ENCODE results near the gene CTIF.
A peak's percentile ranks its signal among the peaks of the same experiment; 100 is the strongest.

The CTIF gene

DNA sequence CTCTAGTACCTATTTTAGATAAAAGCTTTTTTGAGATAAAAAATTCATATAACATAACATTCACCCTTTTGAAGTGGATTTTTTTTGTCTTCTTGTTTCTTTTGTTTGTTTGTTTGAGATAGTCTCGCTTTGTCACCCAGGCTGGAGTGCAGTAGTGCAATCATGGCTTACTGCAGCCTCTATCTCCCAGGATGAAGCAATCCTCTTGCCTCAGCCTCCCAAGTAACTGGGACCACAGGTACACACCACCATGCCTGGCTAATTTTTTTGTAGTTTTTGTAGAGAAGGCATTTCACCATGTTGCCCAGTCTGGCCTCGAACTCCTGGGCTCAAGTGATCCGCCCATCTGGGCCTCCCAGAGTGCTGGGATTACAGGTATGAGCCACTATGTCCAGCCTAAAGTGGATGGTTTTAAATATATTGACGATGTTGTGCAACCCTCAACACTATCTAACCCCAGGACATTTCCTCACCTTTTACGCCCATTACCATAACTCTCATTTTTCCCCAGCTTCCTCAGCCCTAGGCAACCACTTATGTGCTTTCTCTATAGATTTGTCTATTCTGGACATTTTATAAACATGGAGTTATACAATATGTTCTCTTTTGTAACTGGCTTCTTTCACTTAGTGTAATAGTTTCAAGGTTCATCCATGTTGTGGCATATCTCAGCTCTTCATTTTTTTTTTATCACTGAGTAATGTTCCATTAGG is 38.8 kb downstream of the CTIF start:
- no peak for DNase-seq

DNA sequence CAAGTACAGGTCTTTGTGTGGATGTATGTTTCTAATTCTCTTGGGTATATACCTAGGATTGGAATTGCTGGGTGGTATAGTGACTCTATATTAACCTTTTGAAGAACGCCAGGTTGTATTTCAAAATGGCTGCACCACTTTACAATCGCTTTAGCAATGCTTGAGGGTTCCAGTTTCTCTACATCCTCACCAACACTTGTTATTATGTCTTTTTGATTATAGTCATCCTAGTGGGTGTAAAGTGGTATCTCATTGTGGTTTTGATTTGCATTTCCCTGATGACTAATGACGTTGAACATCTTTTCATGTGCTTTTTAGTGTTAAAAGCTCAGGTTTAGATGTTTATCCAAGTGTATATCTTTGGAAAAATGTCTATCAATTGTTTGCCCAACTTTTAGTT is 39.5 kb downstream of the CTIF start:
- DNase-seq: no peak

DNA sequence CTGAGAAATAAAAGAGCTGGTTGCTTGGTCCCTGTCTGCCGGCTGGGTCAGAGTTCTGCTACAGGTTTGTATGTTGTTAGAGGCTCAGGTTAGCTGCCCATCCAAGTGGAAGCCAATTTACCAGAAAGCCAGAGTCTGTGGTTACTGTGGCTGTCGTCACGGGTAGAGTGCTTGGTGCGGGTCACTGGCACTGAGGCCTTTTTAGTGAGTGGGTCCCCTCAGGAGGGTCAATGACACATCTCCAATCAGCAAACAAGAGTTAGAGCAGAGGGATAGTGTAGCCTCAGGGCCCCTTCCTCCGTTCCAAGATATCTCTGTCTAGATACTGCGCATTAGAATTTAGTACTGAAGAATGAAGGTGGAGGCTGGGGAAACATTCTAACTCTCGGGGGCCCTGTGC is 41.2 kb downstream of the CTIF start:
- no peak for DNase-seq

DNA sequence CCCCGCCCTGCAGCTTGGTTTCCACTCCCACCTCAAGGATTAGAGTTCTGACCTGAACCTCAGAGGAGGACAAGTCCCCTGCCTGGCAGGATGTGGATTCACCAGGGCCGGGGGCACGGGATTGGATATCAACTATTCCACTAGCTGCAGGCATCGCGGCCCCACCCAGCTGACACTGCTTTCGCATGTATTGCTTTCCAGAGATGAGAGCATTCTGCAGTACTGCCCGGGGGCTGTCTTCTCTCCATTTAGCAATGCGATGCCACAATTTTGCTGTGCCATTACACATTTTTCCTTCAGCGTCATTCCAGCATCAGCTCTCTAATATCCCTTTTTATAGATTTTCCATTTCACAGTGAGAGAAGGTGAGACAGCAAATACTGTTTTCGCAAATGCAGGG is 42.0 kb downstream of the CTIF start:
- no peak for DNase-seq

DNA sequence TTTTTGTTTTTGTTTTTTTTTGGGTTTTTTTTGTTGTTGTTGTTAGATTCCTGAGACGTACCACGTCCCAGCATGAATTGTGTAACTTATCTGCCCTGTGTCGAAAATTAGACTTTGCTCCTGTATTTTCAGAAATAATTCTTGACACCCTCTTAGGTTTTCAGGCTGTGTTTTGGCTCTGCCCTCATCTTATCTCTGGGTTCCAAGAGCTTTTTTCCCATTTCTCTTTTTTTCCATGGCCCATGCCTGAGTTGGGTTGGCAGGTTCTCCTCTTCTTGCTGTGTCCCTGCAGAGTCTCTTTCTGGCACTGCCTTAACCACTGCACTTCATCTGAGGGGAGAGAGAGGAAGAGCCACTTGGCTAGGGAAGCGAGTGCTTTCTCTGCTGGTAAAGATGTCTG is 42.4 kb downstream of the CTIF start:
- no peak for DNase-seq

DNA sequence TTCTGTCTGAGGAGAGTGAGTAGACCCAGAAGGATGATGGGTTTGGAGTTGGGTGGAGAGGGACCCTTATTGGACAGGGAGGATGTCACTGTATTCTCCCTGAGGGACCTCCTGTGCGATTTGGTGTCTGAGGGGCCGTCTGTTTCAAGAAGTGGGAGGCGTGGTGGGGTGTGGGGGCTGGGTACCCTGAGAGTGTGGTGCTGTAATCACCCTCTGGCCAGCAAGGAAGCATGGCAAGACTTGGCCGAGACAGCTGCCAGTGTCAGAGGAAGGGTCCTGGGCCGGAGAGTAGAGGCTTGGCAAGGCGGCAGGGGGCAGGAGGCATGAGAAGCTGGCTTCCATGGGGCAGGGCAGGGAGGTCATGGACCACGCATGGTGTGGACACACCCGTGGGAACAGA is 43.1 kb downstream of the CTIF start:
- DNase-seq: no peak

DNA sequence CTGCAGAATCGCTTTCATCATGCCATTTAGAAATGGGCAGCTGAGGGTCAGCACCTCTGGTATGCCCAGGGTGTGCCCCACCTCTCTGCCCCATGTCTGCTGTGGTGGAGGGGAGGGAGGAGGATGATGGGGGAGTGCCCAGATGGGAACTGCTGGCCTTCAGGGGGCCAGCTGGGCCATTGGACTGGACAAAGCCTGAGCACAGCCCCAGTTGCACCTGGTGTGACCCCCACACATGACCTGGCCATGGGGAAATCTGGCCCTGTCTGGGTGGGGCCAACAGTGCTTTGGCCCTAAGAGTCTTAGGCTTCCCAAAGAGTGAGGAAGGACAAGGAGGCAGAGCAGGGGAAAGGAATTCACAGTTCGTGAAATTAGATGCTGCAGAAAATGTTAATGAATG is 44.1 kb downstream of the CTIF start:
- no peak for DNase-seq

DNA sequence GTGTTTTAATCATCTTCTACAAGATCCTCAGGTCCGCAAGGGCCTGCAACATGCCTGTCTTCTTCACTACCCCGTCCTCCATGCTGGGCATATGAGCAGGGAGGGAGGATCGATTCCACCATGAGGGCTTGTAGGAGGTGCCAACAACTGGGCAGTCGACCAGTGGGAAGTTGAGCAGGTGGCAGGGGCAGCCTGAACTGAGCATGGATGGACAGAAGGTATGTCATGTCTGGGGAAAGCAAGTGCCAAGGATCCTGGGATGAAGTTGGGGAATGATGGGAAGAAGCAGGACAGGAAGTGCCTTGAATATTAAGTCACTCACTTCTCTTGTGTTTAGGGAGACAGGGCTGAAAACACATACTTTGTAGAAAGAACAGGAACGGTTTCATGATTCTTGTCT is 44.7 kb downstream of the CTIF start:
- no peak for DNase-seq

DNA sequence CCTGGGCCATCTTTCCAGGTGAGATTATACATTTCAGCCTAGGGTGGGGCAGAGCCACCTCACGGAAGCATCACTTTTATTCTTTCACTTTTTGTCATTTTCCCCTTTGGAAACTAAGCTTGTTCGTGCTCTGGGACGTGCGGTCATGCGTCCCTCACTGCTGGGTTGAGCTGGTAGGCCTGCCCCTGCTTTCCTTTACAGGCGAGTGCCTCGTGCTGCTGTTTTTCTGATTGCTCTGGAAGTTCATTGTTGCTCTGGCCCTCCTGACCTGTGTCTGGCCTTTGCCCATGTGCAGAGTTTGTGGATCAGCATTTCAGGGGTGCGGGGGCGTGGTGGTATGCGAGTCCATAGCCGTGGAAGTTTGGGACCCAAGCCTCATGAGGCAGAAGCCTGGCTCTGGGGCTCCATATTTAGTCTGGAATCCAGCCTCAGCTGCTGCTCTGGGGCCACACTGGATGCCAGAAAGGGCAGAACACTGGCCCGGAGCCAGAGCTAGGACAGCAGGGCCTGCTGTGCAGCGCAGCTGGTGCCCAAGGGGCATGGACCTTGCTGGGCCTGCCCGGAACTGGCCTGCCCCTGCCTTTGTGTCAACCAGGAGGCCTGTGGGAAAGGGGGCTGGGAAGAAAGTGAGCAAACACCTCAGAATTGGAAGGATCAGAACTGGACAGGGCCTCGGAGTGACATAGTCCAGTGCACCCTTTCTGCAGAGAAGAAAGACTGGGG is 51.1 kb downstream of the CTIF start:
- DNase-seq: no peak

DNA sequence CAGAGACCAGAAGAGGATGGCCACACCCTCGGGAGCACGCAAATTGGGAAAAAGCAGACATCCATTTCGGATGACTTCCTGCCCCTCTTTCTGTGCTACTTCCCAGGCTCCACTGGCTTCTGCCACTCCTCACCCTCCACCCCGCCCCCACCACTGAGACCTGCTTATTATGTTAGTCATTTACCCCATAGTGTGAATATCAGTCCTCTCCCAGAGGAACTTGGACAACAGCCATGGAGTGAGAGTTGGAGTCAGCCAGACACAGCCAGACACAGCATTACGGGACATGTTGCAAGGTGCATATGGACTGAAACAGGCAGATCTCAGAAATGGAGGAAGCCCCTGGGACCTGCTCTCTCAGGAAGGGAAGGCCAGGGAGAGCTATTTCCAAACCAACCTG is 51.8 kb downstream of the CTIF start:
- peak; percentile 96 for DNase-seq

DNA sequence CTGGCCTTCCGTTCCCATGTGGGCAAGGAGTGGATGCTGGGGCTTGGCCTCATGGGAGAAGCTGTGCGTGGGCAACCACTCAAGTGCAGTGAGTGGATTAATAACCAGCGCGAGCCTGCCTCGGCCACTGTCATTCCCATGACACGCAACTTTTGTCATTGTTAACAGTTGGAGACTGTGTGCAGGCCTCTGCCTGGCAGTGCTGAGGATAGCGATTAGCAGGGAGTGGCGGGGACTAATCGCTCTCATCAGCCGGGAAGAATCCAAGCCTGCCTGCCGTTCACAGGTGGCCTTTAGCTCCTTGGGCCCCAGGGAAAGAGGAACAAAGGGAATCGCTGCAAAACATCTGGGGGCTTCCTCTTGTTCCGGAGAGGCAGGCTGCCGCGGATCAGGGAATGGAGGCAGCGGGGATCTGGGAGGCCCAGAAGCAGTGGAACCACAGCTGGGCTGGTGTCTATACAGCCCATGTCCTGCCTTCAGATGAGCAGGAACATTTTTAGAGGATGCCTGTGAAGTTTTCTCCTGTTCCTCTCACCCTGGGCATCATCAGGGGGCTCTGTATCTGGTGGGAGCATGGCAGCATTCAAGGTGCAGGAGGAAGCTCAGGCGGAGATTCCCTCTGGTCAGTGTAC is 53.8 kb downstream of the CTIF start:
- DNase-seq: no peak

DNA sequence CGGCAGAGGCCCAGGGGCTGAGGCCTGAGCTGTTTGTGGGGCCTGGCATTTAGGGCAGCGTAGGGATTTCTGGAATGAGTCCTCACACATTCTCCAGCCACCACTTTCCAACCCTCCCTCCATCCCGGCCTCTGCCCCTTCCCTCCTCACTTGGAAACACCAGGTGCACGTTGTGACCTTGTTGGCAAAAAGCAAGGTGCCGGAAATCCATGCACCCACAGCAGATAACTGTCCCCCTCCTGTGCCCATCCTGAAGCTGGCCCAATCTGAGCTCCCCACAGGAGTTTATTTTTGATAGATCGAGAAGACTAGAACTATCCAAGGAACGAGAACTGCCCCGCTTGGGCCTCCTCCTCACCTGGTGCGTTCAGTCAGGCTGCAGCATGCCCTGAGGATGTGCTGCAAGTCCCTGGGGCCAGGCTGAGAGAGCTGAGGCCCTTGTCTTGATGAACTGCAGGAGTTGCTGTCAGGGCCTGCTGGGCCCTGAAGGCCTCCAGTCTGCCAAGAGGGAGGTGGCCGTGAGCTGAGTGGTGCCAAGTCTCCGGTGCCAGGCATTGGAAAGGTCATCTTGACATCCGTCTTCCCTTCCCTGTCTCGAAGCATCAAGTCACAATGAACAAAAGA is 55.8 kb downstream of the CTIF start:
- DNase-seq: no peak

DNA sequence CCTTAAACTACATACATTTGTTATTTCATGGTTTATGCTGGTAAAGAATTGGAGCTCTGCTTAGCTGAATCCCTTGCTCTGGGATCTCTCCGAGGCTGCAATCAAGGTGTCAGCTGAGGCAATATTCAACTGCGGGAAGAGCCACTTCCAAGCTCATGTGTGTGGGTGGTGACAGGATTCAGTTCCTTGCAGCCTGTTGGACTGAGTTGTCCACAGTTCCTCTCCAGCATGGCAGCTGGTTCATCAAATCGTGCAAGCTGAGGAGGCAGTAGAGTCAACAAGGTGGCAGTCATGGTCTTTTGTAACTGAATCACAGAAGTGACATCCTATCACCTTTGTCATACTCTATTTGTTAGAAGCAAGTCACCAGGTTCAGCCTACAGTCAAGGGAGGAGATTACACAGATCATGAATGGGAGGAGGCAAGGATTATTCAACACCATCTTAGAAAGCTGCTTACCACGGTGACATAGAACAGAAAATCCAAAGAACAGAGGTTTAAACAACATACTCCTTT is 56.9 kb downstream of the CTIF start:
- DNase-seq: no peak

DNA sequence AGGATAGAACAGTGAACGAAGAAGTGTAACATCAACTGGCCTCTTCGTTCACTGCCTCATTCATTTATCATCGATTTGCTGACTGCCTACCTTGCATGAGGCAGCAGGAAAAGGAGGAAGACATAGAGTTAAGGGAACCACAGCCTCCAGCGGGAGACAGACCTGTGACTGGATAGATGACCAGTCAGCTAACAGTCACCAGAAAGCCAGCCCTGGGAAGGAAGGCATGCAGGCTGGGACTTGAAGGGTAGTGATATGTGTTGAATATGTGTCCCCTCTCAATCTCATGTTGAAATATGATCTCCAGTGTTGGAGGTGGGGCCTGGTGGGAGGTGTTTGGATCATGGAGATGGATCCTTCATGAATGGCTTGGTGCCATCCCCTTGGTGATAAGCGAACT is 58.3 kb downstream of the CTIF start:
- no peak for DNase-seq

DNA sequence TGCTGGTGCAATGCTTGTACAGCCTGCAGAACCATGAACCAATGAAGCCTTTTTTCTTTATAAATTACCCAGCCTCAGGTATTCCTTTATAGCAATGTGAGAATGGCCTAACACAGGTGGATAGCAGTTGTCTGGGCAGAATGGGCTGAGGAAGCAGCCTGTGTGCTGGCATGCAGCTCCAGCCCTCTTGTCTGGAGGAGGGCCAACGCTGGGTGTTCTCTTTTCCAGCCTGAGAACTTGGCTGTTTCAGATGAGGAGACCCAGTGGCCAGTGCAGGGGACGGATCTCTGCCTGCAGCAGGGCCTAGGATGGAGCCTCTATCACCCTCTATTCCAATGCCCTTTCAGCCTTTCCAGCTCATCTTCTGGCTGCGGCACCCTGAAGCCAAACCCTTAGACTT is 58.8 kb downstream of the CTIF start:
- DNase-seq: no peak

DNA sequence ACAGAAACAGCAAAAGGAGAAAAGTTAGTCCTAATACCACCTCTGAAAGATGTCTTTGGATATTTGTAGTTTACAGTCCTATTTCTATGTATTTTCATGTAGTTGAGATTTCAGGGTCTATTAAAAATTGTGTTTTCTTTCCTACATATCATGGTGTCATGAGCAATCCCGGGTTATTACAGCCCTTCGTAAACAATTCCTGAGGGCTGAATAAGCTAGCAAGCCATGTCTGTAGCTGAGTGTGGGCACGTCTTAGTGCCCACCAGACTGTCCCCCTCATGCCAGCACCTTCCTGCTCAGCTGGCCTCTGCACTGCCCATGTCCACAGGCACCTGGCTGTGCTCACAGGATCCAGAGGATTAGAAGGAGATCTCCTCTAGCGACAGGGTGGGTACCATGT is 60.6 kb downstream of the CTIF start:
- DNase-seq: no peak

DNA sequence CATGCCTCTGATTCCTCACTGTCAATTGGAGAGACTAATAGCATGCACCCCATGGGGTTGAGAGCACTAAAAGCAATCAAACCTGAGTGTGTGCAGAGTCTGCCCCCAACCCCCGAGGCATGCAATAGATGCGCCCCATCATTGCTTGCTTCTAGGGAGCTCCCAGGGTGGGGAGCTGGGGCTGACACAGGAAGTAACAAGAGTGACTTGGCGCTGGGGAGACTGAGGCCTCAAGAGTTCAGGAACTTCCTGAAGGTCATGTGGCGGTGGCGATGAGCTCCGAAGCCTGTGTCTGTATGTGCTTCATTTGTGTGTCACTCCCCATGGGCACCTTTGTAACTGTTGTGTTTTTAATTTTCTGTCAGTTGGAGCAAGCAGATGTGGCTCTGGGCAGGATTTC is 61.2 kb downstream of the CTIF start:
- DNase-seq: no peak

DNA sequence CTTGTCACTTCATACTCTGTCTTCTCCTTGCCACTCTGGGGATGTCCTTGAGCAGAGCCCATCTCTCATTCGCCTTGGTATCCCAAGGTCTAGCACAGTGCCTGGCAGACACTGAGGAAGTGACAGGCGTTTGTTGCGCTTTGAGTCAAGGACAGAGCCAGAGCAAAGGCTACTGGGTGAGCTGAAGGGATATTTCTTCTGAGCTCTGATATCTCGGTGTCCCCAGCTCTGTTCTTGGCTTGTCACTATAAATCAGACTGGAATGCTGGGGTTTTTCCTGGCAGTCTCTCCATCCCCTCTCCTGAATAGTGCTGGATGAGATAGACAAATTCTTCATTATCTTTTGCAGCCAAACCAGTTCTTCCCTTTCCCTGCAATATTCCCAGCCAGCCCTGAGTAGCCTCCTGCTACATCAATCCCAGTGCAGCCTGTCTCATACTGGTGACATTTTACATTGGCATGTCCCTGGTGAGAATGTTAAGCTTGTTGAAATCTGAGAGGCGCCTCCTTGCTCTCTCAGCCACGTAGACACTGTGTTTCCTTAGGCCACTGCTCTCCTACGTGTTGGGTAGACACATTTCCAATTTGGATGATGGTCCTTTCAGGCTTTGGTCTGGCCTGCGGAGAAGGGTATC is 61.7 kb downstream of the CTIF start:
- peak; percentile 58 for DNase-seq

DNA sequence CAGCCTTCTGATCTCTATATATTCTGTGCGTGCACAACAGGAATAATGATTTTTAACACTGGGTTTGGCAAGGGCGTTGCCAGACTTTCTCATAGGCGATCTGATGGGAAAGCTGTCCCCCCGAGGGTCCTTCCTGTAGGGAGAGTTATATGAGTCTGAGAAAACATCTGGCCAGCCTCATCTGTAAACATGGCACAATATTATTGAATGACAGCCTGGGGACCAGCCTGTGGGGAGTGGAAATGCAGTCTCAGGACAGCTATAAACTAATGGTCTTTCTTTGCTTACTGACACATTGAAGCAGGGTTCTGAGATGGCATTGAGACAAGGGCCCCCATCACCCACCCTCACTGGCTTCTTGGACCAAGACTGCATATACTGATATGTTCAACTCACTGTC is 62.5 kb downstream of the CTIF start:
- no peak for DNase-seq

DNA sequence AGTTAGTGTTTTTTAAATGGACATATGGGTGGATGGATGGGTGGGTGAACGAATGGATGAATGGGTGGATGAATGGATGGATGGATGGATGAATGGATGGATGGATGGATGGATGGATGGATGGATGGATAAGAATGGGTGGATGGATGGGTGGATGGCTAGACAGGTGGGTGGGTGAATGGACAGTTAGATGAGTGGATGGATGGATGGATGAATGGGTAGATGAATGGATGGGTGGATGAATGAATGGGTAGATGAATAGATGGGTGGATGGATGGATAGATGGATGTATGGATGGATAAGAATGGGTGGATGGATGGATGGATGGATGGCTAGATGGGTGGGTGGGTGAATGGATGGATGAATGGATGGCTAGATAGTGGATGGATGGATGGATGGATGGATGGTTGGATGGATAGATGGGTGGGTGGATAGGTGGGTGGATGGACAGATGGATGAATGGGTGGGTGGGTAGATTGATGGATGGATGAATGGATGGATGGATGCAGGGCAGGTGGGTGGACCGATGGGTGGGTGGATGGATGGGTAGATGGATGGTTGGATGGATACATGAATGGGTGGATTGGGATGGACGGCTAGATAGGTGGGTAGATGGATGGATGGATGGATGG is 64.0 kb downstream of the CTIF start:
- no peak for DNase-seq

DNA sequence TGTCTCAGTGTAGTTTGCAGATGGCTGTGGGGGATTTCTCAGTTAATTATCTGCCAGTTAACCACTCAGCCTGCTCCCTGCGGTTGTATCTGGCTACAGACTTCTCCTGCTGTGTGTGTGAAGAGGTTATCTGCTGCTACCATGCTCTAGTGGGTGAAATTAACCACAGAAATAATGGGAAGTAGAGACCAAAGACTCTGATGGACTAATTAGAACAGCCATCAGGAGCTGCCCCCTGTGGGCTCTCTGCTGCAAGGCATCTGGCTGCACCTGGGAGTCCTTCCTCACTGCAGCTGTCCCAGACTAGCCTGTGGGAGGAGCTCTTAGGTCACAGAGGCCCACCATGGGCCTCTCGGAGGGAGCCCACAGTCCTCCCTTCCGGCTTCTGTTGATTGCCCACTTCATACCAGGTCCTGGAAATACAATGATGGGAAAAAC is 66.6 kb downstream of the CTIF start:
- peak; percentile 32 for DNase-seq
